ENCODE measurements around the gene HEPACAM. TPM values are rescaled to one million over a fixed set of nuclear protein-coding genes. Genes with fewer than 3 reads are reported as not detected.

The HEPACAM gene
- total RNA-seq, 6 experiments from 2014 or later = 0.30 to 30.8 (median 2.3) TPM

- H3K4me3 ChIP-seq = peak overlapping the region; percentile 30 to 42 (median 41)
- DNase-seq = peak; percentile 78 to 82 (median 81)
- intact Hi-C loops (cut with DNase I) = no loop called here
- TF ChIP-seq CTCF (IDR thresholded peaks at IDR 0.05) (no peak), POLR2A (IDR thresholded peaks at IDR 0.05) (no peak)
- H3K36me3 ChIP-seq = no peaks in the 10 kb centered on the region
- 15% methylated on average over 6 of the region's 82 CpGs for WGBS (ENCODE audit: insufficient coverage, low coverage, low lambda C conversion rate, missing lambda C conversion rate)
- peak overlapping the region in 1 of 3 donors; percentile 38 for H3K27ac ChIP-seq
- ATAC-seq = peak; percentile 65 to 82 (median 76)
- H3K9me3 ChIP-seq = no peaks in the 10 kb centered on the region
- no peaks in the 10 kb centered on the region for H3K27me3 ChIP-seq
- H3K4me1 ChIP-seq = peaks cover 0 to 14% (median 0%) of the 10 kb centered on the region in 4 donors
These were observed 14.8 kb downstream of the HEPACAM start for GRCh38 chr11:124920870-124921609.

- WGBS (ENCODE audit: insufficient coverage, low coverage, low lambda C conversion rate, missing lambda C conversion rate) = 100% methylated on average over 1 of the region's 5 CpGs
- intact Hi-C loops (cut with DNase I) = no loop called here
- Histone ChIP-seq H3K4me3 (no peak overlapping the region), H3K36me3 (no peaks in the 10 kb centered on the region), H3K9me3 (no peaks in the 10 kb centered on the region), H3K27ac (no peak overlapping the region), H3K27me3 (no peaks in the 10 kb centered on the region), H3K4me1 (peaks cover 0 to 14% (median 0%) of the 10 kb centered on the region in 4 donors)
- TF ChIP-seq CTCF (IDR thresholded peaks at IDR 0.05) = no peak
- no peak for TF ChIP-seq POLR2A (IDR thresholded peaks at IDR 0.05)
- ATAC-seq = no peak
- DNase-seq = no peak
These were observed 15.5 kb downstream of the HEPACAM start for GRCh38 chr11:124920356-124920755.

- Histone ChIP-seq H3K4me3 (no peak overlapping the region), H3K27ac (no peak overlapping the region), H3K27me3 (no peaks in the 10 kb centered on the region), H3K9me3 (no peaks in the 10 kb centered on the region), H3K4me1 (peaks cover 0 to 14% (median 0%) of the 10 kb centered on the region in 4 donors), H3K36me3 (no peaks in the 10 kb centered on the region)
- no CpG with 5 or more reads among the region's 2 CpGs for WGBS (ENCODE audit: insufficient coverage, low coverage, low lambda C conversion rate, missing lambda C conversion rate)
- no peak for DNase-seq
- intact Hi-C loops (cut with DNase I) = no loop called here
- no peak for TF ChIP-seq POLR2A (IDR thresholded peaks at IDR 0.05)
- no peak for TF ChIP-seq CTCF (IDR thresholded peaks at IDR 0.05)
- no peak for ATAC-seq
These were observed 15.9 kb downstream of the HEPACAM start for GRCh38 chr11:124919898-124920297.

GRCh38 chr11:124918950-124919349 lies 16.9 kb downstream of the HEPACAM start, which contains the start of gene HEPN1:
Gene HEPN1, plus strand, starts transcription at chr11:124919250.
- intact Hi-C loops (cut with DNase I) = no loop called here
- H3K27me3 ChIP-seq = no peaks in the 10 kb centered on the region
- DNase-seq (no peak), ATAC-seq (peak; percentile 14 to 42 (median 36))
- H3K4me1 ChIP-seq = peaks cover 0 to 14% (median 0%) of the 10 kb centered on the region in 4 donors
- TF ChIP-seq POLR2A (IDR thresholded peaks at IDR 0.05) (no peak), CTCF (IDR thresholded peaks at IDR 0.05) (no peak)
- H3K27ac ChIP-seq = no peak within 1 kb of the TSS
- no peaks in the 10 kb centered on the region for H3K9me3 ChIP-seq
- no peak within 1 kb of the TSS for H3K4me3 ChIP-seq
- H3K36me3 ChIP-seq = no peaks in the 10 kb centered on the region
- 24% methylated on average over 3 of the region's 3 CpGs for WGBS (ENCODE audit: insufficient coverage, low coverage, low lambda C conversion rate, missing lambda C conversion rate)

All from right lobe of liver (tissue), 6 donors.